Esophagus squamous epithelium (tissue), 5 donors: ENCODE results near the gene PTPN9. TPM values are rescaled to one million over a fixed set of nuclear protein-coding genes. Genes with fewer than 3 reads are reported as not detected.
"Not testable (repeated sequence)": the region's sequence is repeated elsewhere in the genome, so short reads cannot be mapped to it uniquely, and the experiment has no call there.

Source experiments
- DNase-seq: peaks from one replicate; lab custom pipeline; 2025; lab: John Stamatoyannopoulos, UW
- H3K27ac ChIP-seq, 4 donors: fragments of 200-600 bp; sonication (generic); one replicate each; pipeline ENCODE4 v1.5.1; 2016 to 2019; ENCODE audit warnings: mild to moderate bottlenecking in 1 of 4
- H3K27me3 ChIP-seq, 4 donors: fragments of 200-600 bp; sonication (generic); 1 replicate in 3 of 4; 2 replicates in 1 of 4; pipeline versions ENCODE4 v1.5.1 to v1.6.0; 2017 to 2021; ENCODE audit warnings: antibody characterized with exemption in 1 of 4
- H3K36me3 ChIP-seq, 3 donors: fragments of 200-600 bp; sonication (generic); one replicate each; pipeline ENCODE4 v1.5.1; 2016 to 2019
- H3K4me1 ChIP-seq, 3 donors: fragments of 200-600 bp; sonication (generic); one replicate each; pipeline ENCODE4 v1.5.1; 2017 to 2019
- H3K4me3 ChIP-seq, 4 donors: fragments of 200-600 bp; sonication (generic); 1 replicate in 3 of 4; 2 replicates in 1 of 4; pipeline ENCODE4 v1.5.1; 2016 to 2019; ENCODE audit warnings: mild to moderate bottlenecking in 2 of 4, moderate library complexity in 1 of 4
- H3K9me3 ChIP-seq, 3 donors: fragments of 200-600 bp; sonication (generic); one replicate each; pipeline ENCODE4 v1.5.1; 2016 to 2019
- POLR2A ChIP-seq, 4 donors: fragments of 450-650 bp; IDR thresholded peaks; one replicate each; pipeline ENCODE4 v1.6.1; 2017; ENCODE audit warnings: antibody characterized with exemption in 4 of 4, mild to moderate bottlenecking in 4 of 4, moderate library complexity in 3 of 4
- WGBS, 2 donors: methylation state at CpG; one replicate each; pipeline ENCODE4 v1.1.5; 2018; 5-methylcytosine and 5-hydroxymethylcytosine counted together
- intact Hi-C: fragments of 100-400 bp; cut with DNase I; formaldehyde crosslinking; loops from one replicate; pipeline ENCODE4 v1.15.0; 2022
- total RNA-seq, 4 donors: library from RNA; depleted of rRNA; stranded (reverse); fragments of >200 nt; gene quantifications; one replicate each; pipeline ENCODE4 v1.1.0, GENCODE V29; 2016
- TF ChIP-seq, protein P1 (sequence below), 6 experiments: fragments of 450-650 bp in 4 of 6; fragments of 200-600 bp in 2 of 6; sonication (generic) in 2 of 6; IDR thresholded peaks; one replicate each; pipeline ENCODE4 v1.5.1; 2016 to 2019; ENCODE audit warnings: antibody characterized with exemption in 6 of 6, mild to moderate bottlenecking in 4 of 6, moderate library complexity in 4 of 6
- donor health status: DM: yes; HTN: yes; CAD: no.

The PTPN9 gene
- total RNA-seq, 4 donors from 2014 or later: 4.9 to 13.5 (median 8.5) TPM

DNA sequence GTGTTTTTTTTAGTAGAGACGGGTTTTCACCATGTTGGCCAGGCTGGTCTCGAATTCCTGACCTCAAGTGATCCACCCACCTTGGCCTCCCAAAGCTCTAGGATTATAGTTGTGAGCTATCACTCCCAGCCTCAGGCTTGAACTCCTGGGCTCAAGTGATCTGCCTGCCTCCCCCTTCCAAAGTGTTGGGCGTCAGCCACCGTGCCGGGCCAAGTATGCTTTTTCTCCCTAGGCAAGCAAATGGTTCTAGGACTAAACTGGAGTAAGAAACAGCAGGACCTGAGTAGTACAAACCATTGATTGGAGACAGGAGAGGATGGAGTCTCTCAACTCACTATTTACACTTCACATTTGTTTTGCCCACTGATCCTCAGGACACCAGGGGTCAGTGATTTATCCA lies 4.6 kb upstream of the PTPN9 start:
- 40 to 66% methylated on average over 4 to 5 of the region's 5 CpGs for WGBS, 2 donors
- no peak for TF ChIP-seq POLR2A (IDR thresholded peaks at IDR 0.05)
- TF ChIP-seq, protein P1, sequence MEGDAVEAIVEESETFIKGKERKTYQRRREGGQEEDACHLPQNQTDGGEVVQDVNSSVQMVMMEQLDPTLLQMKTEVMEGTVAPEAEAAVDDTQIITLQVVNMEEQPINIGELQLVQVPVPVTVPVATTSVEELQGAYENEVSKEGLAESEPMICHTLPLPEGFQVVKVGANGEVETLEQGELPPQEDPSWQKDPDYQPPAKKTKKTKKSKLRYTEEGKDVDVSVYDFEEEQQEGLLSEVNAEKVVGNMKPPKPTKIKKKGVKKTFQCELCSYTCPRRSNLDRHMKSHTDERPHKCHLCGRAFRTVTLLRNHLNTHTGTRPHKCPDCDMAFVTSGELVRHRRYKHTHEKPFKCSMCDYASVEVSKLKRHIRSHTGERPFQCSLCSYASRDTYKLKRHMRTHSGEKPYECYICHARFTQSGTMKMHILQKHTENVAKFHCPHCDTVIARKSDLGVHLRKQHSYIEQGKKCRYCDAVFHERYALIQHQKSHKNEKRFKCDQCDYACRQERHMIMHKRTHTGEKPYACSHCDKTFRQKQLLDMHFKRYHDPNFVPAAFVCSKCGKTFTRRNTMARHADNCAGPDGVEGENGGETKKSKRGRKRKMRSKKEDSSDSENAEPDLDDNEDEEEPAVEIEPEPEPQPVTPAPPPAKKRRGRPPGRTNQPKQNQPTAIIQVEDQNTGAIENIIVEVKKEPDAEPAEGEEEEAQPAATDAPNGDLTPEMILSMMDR (IDR thresholded peaks at IDR 0.05): no peak
- no peaks in the 10 kb centered on the region for H3K27me3 ChIP-seq
- intact Hi-C loops: no loop called here
- no peak overlapping the region for H3K27ac ChIP-seq
- no peaks in the 10 kb centered on the region for H3K9me3 ChIP-seq
- H3K4me3 ChIP-seq: no peak overlapping the region
- DNase-seq: no peak
- no peaks in the 10 kb centered on the region for H3K36me3 ChIP-seq
- peaks cover 0 to 14% (median 6%) of the 10 kb centered on the region in 3 donors for H3K4me1 ChIP-seq

DNA sequence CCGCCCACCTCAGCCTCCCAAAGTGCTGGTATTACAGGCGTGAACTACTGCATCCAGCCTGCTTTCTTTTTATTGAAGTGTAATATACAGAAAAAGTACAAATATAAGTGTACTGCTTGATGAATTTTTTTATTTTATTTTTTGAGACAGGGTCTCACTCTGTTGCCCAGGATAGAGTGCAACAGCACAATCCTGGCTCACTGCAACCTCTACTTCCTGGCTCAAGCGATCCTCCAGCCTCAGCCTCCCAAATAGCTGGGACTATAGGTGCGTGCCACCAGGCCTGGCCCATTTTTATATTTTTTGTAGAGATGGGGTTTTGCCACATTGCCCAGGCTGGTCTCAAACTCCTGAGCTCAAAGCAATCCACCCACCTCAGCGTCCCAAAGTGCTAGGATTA lies 3.8 kb upstream of the PTPN9 start:
- intact Hi-C loops, H3K27ac ChIP-seq, H3K4me3 ChIP-seq, H3K36me3 ChIP-seq, DNase-seq, H3K27me3 ChIP-seq, H3K9me3 ChIP-seq: not testable (repeated sequence)
- peaks cover 0 to 18% (median 6%) of the 10 kb centered on the region in 3 donors for H3K4me1 ChIP-seq
- WGBS, 2 donors: 88 to 98% methylated on average over 5 of the region's 5 CpGs

DNA sequence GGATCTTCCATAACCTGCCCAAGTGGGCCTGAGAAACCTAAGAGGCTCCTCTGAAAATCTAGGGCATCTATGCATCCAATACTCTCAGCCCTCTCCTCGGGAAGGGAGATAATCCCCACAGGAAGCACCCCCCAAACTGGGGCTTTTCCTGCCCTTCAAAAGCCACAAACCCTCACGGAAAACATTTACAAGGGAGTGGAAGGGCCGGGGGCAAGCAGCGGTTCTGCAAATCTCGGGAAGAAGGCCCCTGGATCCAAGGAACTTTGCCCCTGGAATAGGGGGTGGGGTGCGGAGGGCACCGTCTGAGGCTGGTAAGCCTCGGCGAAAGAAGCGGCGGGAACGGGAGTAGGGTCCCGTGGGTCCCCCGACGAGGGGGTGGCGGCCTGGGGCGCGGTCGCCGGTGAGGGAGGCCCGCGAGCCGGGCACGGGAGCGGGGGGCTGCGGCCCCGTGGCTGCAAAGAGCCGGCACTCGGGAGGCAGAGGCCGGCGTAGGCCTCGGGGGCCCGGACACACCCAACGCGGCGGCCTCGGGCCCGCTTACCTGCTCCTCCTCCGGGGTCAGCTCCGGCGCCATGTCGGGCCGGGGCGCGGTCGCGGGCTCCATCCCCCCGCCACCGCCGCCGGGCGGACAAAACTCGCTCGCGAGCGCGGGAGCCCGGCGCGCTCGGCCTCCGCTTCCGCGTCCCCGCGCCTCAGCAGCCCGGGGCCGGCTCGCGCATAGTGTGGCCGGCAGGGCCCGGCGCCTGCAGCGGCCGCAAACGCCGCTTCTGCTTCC lies 755 bp downstream of the PTPN9 start:
- no peak for DNase-seq
- Histone ChIP-seq H3K4me1 (peaks cover 6 to 37% (median 25%) of the 10 kb centered on the region in 3 donors), H3K36me3 (no peaks in the 10 kb centered on the region), H3K27ac (peak overlapping the region; percentile 91 to 93 (median 92)), H3K4me3 (peak overlapping the region; percentile 67 to 98 (median 84)), H3K9me3 (no peaks in the 10 kb centered on the region), H3K27me3 (no peaks in the 10 kb centered on the region)
- intact Hi-C loops: no loop called here
- TF ChIP-seq, protein P1 (IDR thresholded peaks at IDR 0.05): peak in 3 of 6 experiments; percentile 3 to 9 (median 4)
- TF ChIP-seq POLR2A (IDR thresholded peaks at IDR 0.05): no peak
- WGBS, 2 donors: 0% methylated on average over 3 of the region's 77 CpGs

DNA sequence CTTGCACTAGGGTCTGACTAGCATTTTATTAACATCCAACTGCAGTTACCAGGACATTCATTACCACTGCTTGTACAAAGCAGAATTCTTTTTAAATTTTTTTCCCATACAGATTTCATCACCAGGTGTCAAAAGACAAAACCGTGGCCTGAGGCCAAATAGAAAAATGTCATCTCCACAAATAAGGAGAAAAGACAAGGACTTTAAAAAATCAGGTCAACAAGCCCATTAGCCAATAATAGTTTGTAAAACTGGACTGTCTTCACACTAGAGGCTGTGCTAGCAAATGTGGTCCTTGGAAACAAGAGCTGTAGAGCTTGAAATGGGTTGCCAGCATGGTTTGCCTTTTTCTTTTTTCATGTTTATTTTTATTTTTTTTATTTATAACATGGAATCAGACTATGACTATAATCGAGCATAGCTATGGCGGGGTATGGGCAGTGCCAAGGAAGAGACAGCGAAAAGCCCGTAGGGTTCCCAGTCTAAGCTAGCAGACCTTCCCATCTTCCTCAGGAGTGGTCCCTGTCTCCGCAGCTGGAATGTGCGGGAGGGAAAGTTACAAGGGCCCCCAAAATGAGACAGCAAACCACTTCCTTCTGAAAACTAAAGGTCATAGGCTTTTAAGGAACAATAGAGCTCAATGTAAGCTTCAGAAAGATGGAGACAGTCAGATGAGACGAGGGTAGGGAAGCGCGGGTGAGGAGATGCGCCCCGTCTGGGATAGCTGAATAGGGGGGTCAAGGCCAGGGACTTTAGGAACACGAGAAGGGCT lies 1.5 kb downstream of the PTPN9 start:
- no peak for DNase-seq
- H3K4me1 ChIP-seq: peaks cover 6 to 38% (median 26%) of the 10 kb centered on the region in 3 donors
- H3K4me3 ChIP-seq: peak overlapping the region; percentile 67 to 98 (median 84)
- TF ChIP-seq, protein P1 (IDR thresholded peaks at IDR 0.05): no peak
- TF ChIP-seq POLR2A (IDR thresholded peaks at IDR 0.05): no peak
- H3K27me3 ChIP-seq: no peaks in the 10 kb centered on the region
- H3K27ac ChIP-seq: peak overlapping the region; percentile 91 to 93 (median 92)
- 0 to 4% methylated on average over 11 to 13 of the region's 13 CpGs for WGBS, 2 donors
- intact Hi-C loops: no loop called here
- no peaks in the 10 kb centered on the region for H3K36me3 ChIP-seq
- H3K9me3 ChIP-seq: no peaks in the 10 kb centered on the region

DNA sequence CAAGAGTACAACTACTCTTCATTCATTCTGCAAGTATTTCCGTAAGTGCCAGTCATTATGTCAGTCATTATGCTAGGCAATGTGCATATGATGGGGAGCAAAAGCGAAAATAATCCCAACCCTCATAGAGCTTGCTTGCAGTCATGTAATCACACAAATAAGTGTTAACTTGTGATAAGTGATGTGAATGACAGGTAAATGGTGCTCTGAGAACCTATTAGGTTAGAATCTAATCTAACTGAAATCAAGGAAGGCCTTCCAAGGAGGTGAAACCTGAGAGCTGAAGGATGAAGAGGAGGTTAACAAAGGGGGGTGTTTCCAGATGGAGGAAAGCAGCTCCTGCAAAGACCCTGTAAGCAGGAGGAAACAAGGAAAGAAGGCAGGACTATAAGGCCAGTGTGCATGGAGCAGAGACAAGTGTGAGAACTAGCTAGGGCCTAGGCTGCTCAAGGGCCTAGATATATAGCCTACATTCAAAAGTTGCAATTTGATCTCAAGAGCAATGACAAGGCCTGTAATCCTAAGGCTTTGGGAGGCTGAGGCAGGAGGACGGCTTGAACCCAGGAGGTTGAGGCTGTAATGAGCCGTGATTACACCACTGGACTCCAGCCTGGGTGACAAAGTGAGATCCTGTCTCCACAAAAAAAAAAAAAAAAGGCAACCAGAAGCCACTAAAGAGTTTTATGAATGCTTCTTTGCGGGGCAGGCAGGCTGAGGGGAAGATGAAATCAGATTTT lies 5.3 kb downstream of the PTPN9 start:
- intact Hi-C loops: no loop called here
- H3K36me3 ChIP-seq: peaks cover 0 to 19% (median 0%) of the 10 kb centered on the region in 3 donors
- WGBS, 2 donors: 94 to 95% methylated on average over 5 of the region's 5 CpGs
- H3K4me1 ChIP-seq: peaks cover 6 to 38% (median 23%) of the 10 kb centered on the region in 3 donors
- no peaks in the 10 kb centered on the region for H3K27me3 ChIP-seq
- no peak for DNase-seq
- no peaks in the 10 kb centered on the region for H3K9me3 ChIP-seq
- TF ChIP-seq POLR2A (IDR thresholded peaks at IDR 0.05): no peak
- TF ChIP-seq, protein P1 (IDR thresholded peaks at IDR 0.05): no peak
- H3K4me3 ChIP-seq: no peak overlapping the region
- no peak overlapping the region for H3K27ac ChIP-seq
